Uterus (tissue), 4 donors: ENCODE measurements around the gene SFMBT2. TPM values are rescaled to one million over a fixed set of nuclear protein-coding genes. Genes with fewer than 3 reads are reported as not detected.

ENCODE experiments used
- DNase-seq, 2 donors: peaks; one replicate each; pipeline ENCODE4 v3.0.0-alpha.2; 2019 to 2020
- H3K27ac ChIP-seq, 2 donors: fragments of 200-600 bp; sonication (generic); 1 replicate in 1 of 2; 2 replicates in 1 of 2; pipeline ENCODE4 v1.5.1; 2016 to 2018
- H3K27me3 ChIP-seq, 2 donors: fragments of 200-600 bp; sonication (generic); one replicate each; pipeline ENCODE4 v1.5.1; 2018 to 2019; ENCODE audit warnings: control low read depth in 1 of 2
- H3K36me3 ChIP-seq, 2 donors: fragments of 200-600 bp; sonication (generic); one replicate each; pipeline ENCODE4 v1.5.1; 2019; ENCODE audit warnings: control low read depth in 1 of 2
- H3K4me1 ChIP-seq, 2 donors: fragments of 200-600 bp; sonication (generic); one replicate each; pipeline ENCODE4 v1.5.1; 2018 to 2019; ENCODE audit warnings: control low read depth in 1 of 2
- H3K4me3 ChIP-seq, 2 donors: fragments of 200-600 bp; sonication (generic); 1 replicate in 1 of 2; 2 replicates in 1 of 2; pipeline ENCODE4 v1.5.1; 2018 to 2019; ENCODE audit warnings: mild to moderate bottlenecking in 1 of 2
- H3K9me3 ChIP-seq, 2 donors: fragments of 200-600 bp; sonication (generic); one replicate each; pipeline ENCODE4 v1.5.1; 2019; ENCODE audit warnings: control low read depth in 1 of 2
- CTCF ChIP-seq, 4 experiments: fragments of 200-600 bp in 2 of 4; fragments of 450-650 bp in 2 of 4; sonication (generic) in 2 of 4; IDR thresholded peaks; one replicate each; pipeline ENCODE4 v1.5.1; 2016 to 2019; ENCODE audit warnings: antibody characterized with exemption in 4 of 4, mild to moderate bottlenecking in 2 of 4, moderate library complexity in 1 of 4
- POLR2A ChIP-seq, 2 donors: fragments of 450-650 bp; IDR thresholded peaks; one replicate each; pipeline ENCODE4 v1.6.1; 2016; ENCODE audit warnings: antibody characterized with exemption in 2 of 2, mild to moderate bottlenecking in 1 of 2, moderate library complexity in 1 of 2
- intact Hi-C: fragments of 100-400 bp; cut with DNase I; formaldehyde crosslinking; loops from one replicate; pipeline ENCODE4 v1.15.1; 2023; ENCODE audit warnings: low total_unique reads
- total RNA-seq, 4 donors: library from RNA; depleted of rRNA in 3 of 4; stranded (reverse); fragments of >200 nt in 3 of 4; gene quantifications; one replicate each; pipeline versions ENCODE4 v1.1.0 to v1.2.4, GENCODE V29; 2014 to 2023
- donor health status: DM: yes; HTN: yes; CAD: no.

SFMBT2 gene
- total RNA-seq, 4 donors from 2014 or later = 7.7 to 23.4 (median 14.7) TPM

GRCh38 chr10:7277867-7278266 is 133.0 kb downstream of the SFMBT2 start:
- no peak overlapping the region for H3K4me3 ChIP-seq
- H3K9me3 ChIP-seq = no peaks in the 10 kb centered on the region
- no peak for DNase-seq
- no peak overlapping the region for H3K27ac ChIP-seq
- intact Hi-C loops = no loop called here
- no peak for TF ChIP-seq POLR2A (IDR thresholded peaks at IDR 0.05)
- TF ChIP-seq CTCF (IDR thresholded peaks at IDR 0.05) = no peak
- H3K4me1 ChIP-seq = no peaks in the 10 kb centered on the region
- H3K36me3 ChIP-seq = no peaks in the 10 kb centered on the region
- H3K27me3 ChIP-seq = no peaks in the 10 kb centered on the region

- no peaks in the 10 kb centered on the region for H3K27me3 ChIP-seq
- H3K36me3 ChIP-seq = no peaks in the 10 kb centered on the region
- no peak for TF ChIP-seq CTCF (IDR thresholded peaks at IDR 0.05)
- TF ChIP-seq POLR2A (IDR thresholded peaks at IDR 0.05) = no peak
- no peaks in the 10 kb centered on the region for H3K4me1 ChIP-seq
- H3K27ac ChIP-seq = no peak overlapping the region
- H3K9me3 ChIP-seq = no peaks in the 10 kb centered on the region
- no peak for DNase-seq
- H3K4me3 ChIP-seq = no peak overlapping the region
- intact Hi-C loops = no loop called here
These were observed 133.4 kb downstream of the SFMBT2 start for GRCh38 chr10:7277432-7277831.

GRCh38 chr10:7275761-7276440 is 134.9 kb downstream of the SFMBT2 start:
- TF ChIP-seq POLR2A (IDR thresholded peaks at IDR 0.05) = no peak
- no peak for TF ChIP-seq CTCF (IDR thresholded peaks at IDR 0.05)
- Histone ChIP-seq H3K27ac (no peak overlapping the region), H3K9me3 (no peaks in the 10 kb centered on the region), H3K27me3 (no peaks in the 10 kb centered on the region), H3K36me3 (no peaks in the 10 kb centered on the region), H3K4me3 (no peak overlapping the region), H3K4me1 (no peaks in the 10 kb centered on the region)
- intact Hi-C loops = no loop called here
- no peak for DNase-seq

GRCh38 chr10:7274293-7274692 is 136.5 kb downstream of the SFMBT2 start:
- Histone ChIP-seq H3K4me3 (no peak overlapping the region), H3K27ac (no peak overlapping the region), H3K9me3 (no peaks in the 10 kb centered on the region), H3K36me3 (no peaks in the 10 kb centered on the region), H3K4me1 (no peaks in the 10 kb centered on the region), H3K27me3 (no peaks in the 10 kb centered on the region)
- TF ChIP-seq POLR2A (IDR thresholded peaks at IDR 0.05) (no peak), CTCF (IDR thresholded peaks at IDR 0.05) (no peak)
- intact Hi-C loops = no loop called here
- no peak for DNase-seq

GRCh38 chr10:7272008-7272407 is 138.8 kb downstream of the SFMBT2 start:
- H3K27ac ChIP-seq = no peak overlapping the region
- no peak for TF ChIP-seq CTCF (IDR thresholded peaks at IDR 0.05)
- TF ChIP-seq POLR2A (IDR thresholded peaks at IDR 0.05) = no peak

More at GRCh38 chr10:7272008-7272407, 138.8 kb downstream of the SFMBT2 start:
- Histone ChIP-seq H3K9me3 (no peaks in the 10 kb centered on the region), H3K4me1 (peaks cover 0 to 4% of the 10 kb centered on the region in 2 donors), H3K4me3 (no peak overlapping the region), H3K27me3 (no peaks in the 10 kb centered on the region), H3K36me3 (no peaks in the 10 kb centered on the region)
- no peak for DNase-seq
- intact Hi-C loops = no loop called here
